D721Med (cell line): ENCODE results near the gene GZMM.

ENCODE experiments used
- DNase-seq: peaks from one replicate; pipeline ENCODE4 v3.0.0; 2011; ENCODE audit warnings: low spot score; ENCODE audit not compliant: insufficient read length
- FAIRE-seq: peaks from 2 replicates; lab custom pipeline; 2011; peaks lifted over from hg19 to GRCh38; lab: Jason Lieb, UNC
- TF ChIP-seq, protein P1 (sequence below): IDR thresholded peaks from 2 replicates; pipeline ENCODE4 v1.5.1; 2012; ENCODE audit warnings: mild to moderate bottlenecking, control low read depth; ENCODE audit not compliant: insufficient read depth; ENCODE audit errors: missing control alignments

The GZMM gene

GRCh38 chr19:577439-578392 lies 33.9 kb downstream of the GZMM start:
- FAIRE-seq (no peak), DNase-seq (no peak)
- TF ChIP-seq, protein P1, sequence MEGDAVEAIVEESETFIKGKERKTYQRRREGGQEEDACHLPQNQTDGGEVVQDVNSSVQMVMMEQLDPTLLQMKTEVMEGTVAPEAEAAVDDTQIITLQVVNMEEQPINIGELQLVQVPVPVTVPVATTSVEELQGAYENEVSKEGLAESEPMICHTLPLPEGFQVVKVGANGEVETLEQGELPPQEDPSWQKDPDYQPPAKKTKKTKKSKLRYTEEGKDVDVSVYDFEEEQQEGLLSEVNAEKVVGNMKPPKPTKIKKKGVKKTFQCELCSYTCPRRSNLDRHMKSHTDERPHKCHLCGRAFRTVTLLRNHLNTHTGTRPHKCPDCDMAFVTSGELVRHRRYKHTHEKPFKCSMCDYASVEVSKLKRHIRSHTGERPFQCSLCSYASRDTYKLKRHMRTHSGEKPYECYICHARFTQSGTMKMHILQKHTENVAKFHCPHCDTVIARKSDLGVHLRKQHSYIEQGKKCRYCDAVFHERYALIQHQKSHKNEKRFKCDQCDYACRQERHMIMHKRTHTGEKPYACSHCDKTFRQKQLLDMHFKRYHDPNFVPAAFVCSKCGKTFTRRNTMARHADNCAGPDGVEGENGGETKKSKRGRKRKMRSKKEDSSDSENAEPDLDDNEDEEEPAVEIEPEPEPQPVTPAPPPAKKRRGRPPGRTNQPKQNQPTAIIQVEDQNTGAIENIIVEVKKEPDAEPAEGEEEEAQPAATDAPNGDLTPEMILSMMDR: no peak

- FAIRE-seq (no peak), DNase-seq (no peak)
- TF ChIP-seq, protein P1: no peak
These were observed 35.4 kb downstream of the GZMM start for GRCh38 chr19:579111-579841.

GRCh38 chr19:579842-580155 lies 35.9 kb downstream of the GZMM start:
- DNase-seq: no peak
- no peak for FAIRE-seq

GRCh38 chr19:580274-580835 lies 36.5 kb downstream of the GZMM start:
- DNase-seq (no peak), FAIRE-seq (no peak)
- TF ChIP-seq, protein P1: no peak

More at GRCh38 chr19:579842-580155, 35.9 kb downstream of the GZMM start:
- TF ChIP-seq, protein P1: no peak

DNA sequence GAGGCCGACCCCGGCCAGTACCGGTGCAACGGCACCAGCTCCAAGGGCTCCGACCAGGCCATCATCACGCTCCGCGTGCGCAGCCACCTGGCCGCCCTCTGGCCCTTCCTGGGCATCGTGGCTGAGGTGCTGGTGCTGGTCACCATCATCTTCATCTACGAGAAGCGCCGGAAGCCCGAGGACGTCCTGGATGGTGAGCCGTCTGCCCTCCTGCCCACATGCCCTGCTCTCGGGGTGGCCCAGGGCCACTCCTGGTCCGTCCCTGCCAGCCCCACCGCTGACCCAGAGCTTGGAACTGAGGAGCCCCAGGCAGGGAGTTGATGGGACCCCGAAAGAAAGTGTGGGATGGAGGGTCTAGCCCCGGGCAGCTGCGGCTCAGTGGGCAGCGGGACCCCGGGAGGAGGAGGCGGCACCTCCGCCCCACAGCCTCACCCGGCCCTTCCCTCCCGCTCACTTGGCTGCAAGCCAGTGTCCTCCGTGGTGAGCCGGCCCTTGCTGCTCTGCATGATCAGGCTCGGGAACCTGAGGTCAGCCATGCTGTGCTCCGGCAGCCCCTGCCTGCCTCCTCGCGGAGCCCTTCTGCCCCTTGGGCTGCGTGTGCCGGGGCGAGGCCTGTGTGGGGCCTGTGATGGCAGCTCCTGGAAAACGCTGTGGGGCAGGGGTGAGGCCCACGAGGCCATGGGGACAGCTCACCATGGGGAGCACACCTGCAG lies 37.7 kb downstream of the GZMM start:
- FAIRE-seq (no peak), DNase-seq (no peak)
- TF ChIP-seq, protein P1: no peak

DNA sequence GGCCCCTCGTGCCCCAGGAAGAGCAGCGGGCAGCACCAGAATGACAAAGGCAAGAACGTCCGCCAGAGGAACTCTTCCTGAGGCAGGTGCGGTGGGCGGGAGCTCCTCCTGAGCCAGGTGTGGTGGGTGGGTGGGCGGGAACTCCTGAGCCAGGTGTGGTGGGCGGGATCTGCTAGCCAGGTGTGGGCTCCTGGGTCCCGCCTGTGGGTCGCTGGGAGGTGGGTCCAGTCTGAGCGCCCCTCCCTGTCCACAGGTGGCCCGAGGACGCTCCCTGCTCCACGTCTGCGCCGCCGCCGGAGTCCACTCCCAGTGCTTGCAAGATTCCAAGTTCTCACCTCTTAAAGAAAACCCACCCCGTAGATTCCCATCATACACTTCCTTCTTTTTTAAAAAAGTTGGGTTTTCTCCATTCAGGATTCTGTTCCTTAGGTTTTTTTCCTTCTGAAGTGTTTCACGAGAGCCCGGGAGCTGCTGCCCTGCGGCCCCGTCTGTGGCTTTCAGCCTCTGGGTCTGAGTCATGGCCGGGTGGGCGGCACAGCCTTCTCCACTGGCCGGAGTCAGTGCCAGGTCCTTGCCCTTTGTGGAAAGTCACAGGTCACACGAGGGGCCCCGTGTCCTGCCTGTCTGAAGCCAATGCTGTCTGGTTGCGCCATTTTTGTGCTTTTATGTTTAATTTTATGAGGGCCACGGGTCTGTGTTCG lies 38.8 kb downstream of the GZMM start:
- FAIRE-seq (no peak), DNase-seq (no peak)
- TF ChIP-seq, protein P1: no peak
